Right renal pelvis (tissue), 4 donors: Measurements from ENCODE around the gene NEK6. TPM values are rescaled to one million over a fixed set of nuclear protein-coding genes. Genes with fewer than 3 reads are reported as not detected.

ENCODE experiments used
- DNase-seq, 4 donors: peaks; one replicate each; pipeline ENCODE4 v3.0.0-alpha.2; 2013; ENCODE audit warnings: low read depth in 4 of 4, low spot score in 3 of 4, missing footprints in 1 of 4
- polyA plus RNA-seq, 4 donors: library from polyadenylated mRNA; unstranded; fragments of 120-200 nt; gene quantifications; one replicate each; pipeline ENCODE4 v1.2.1, GENCODE V29; 2013; ENCODE audit not compliant: insufficient read length in 4 of 4

NEK6 gene
- polyA plus RNA-seq, 4 donors, result 26.7 to 35.1 (median 29.6) TPM

DNA sequence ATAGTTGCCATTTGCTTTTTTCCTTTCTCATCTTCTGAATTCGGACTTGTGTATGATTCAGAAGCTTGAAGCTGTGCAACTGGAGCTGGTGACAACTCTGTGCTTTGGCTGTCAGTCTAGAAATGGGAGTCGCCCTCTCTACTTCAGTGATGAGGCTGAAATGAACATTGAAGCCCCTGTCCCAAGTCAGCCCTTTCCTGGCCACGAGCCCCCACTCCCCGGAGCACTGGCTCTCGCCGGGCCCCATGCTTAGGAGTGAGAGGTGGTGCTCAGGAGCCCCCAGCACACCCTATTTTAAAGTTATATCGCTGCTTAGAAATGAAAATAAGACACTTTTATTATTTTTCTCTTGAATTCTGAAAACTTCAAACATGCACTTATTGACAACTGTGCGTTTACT, 91.5 kb downstream of the NEK6 start:
- DNase-seq, result no peak

DNA sequence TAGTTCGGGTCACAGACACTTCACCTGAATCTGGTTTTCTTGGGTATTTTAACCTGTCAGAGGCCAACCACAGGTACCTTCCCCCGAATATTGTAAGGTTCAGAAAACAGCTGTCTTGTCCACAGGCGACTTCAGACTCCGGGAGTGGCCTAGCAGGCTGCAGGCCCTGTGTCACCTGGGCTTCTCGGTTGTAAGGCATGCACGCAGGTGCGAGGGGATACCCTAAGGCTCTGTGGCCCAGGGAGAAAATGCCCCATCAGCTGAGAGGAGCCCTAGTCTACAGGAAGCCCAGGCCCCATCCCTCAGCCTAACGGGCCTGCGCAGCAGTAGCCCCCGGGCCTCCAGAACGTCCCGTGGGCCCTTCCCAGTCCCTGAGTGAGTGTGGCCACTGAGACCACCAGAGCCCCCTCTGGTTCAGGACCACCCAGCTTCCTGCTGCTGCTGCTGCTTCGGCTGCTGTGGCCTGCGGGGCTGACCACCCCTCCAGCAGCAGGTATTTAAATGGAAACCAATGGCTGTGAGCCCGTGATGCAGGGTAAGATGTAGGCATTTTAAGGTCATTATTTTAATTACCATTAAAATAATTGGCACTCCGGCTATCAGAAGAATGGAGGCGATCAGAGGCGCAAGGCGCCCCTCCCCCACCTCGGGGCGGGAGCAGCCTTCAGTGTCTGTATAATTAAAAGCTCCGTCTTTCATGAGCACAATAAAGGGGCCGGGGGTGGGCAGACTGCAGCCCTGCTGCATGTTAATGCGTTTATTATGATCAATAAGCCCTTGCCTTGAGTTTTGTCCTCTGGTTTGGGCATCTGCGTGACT, 92.1 kb downstream of the NEK6 start:
- DNase-seq, result no peak

DNA sequence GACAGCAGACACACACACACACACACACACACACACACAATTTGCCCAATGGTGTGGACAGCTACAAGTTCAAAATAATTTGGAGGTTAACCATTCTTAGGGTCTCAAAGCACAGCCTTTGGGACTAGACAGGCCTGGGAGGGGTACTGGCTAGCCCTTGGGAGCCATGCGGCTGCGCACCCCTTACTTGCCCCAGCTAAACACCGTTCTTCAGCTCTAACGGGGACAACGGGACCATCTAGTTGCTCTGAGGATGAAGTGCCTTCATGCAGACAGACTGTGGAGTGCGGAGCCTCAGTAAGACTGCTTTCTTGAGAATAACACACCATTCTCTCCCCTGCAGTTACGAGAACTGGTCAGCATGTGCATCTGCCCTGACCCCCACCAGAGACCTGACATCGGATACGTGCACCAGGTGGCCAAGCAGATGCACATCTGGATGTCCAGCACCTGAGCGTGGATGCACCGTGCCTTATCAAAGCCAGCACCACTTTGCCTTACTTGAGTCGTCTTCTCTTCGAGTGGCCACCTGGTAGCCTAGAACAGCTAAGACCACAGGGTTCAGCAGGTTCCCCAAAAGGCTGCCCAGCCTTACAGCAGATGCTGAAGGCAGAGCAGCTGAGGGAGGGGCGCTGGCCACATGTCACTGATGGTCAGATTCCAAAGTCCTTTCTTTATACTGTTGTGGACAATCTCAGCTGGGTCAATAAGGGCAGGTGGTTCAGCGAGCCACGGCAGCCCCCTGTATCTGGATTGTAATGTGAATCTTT, 92.9 kb downstream of the NEK6 start:
- no peak for DNase-seq

DNA sequence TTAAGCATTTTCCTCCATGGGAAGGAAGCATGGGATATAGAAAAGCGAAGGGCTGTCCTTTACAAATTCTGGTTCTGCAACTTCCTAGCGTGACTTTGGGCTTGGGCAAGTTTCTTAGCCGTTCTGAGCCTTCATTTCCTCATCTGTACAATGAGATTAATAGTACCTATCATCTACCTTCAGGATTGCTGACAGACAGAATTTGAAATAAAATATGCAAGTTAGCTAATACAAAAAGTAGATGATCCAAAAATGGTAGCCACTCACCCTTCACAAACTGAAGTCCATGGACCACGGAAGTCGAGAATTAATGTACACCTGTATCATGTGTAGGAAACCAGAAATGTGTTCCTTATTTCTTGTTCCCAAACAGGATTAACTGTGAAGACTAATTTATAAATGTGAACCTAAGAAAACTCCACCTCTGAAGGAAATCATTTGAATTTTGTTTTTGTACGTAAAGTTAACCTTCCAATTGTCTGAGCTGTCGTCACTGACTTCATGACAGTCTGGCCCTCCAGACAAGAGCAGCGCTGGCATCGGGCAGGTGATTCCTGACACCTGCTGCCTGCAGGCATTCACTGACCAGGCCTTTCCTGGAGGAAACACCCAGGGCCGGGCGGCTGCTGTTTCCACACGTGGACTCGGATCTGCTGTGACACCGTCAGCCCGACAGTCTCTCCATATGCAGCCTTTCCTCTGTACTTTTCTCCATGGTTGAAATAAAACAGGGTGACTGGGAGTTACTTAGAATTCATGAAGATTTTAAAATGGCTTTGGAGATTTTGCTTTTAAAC, 94.1 kb downstream of the NEK6 start:
- DNase-seq, result no peak

DNA sequence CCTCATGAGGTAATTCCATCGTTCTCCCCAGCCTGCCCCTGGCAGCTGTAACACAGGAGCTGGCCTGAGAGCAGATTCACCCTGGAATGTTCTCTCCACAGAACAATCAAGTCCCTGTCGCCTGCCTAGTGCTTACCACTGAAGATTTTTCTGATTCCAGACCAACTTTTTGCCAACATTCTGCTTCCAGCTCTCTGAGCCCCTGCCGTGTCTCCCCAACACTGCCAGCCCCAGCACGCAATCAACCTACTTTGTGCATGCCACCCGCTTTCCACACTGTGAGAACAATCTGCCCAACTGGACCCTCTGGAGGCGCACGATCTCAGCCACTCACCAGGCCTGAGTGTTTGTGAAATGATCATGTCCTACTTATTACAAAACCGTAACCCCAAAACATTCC, 94.9 kb downstream of the NEK6 start:
- DNase-seq, result no peak

DNA sequence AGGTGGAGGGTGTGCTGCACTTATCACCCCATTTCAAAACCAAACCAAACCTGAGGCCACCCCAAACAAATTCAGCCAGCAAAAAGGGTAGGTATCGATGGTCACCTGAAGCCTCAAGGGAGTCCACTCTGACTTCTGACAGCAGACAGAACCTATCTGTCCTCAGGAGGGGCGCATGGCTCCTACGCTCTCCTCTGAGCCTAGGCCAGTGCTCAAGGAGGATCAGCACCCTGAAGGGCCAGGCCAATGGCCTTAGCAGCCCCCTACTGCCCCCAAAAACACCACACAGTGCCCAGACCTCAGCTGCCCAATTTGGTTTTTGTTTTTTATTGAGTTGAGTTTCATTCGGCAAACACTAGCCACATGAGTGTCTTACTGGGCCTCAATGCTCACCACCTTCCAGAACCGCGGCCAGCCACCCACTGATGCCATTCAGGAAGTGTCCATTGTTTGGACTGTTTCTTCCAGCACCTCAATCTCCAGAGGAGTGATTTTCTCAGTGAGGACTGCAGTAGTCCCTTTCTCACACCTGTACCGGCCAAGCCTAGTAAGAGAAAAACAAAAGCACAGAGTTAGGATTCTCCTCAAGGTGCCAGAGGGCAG, 95.5 kb downstream of the NEK6 start:
- DNase-seq, result no peak

DNA sequence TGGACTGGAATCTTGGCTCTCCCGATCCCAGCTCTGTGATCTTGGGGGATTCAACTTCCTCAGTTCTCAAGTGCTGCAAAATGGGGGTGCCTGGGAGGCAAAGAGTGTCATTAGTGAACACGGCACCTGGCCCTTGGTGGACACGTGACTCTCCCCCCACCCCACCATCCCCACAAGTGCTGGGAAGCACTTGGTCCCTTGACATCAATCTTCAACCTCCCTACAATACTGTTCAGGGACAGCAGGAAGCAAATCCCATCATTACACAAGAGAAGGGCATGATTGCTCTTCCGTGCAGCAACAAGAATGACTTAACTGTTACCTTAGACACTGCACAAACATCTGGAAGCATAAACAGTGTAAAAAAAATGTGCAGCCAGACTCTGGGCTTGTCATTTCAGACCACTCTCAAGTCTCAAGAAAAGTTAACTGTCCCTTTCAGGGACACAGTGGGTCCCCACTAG, 96.1 kb downstream of the NEK6 start:
- DNase-seq, result peak in 3 of 4 donors; percentile 18 to 28 (median 23)

DNA sequence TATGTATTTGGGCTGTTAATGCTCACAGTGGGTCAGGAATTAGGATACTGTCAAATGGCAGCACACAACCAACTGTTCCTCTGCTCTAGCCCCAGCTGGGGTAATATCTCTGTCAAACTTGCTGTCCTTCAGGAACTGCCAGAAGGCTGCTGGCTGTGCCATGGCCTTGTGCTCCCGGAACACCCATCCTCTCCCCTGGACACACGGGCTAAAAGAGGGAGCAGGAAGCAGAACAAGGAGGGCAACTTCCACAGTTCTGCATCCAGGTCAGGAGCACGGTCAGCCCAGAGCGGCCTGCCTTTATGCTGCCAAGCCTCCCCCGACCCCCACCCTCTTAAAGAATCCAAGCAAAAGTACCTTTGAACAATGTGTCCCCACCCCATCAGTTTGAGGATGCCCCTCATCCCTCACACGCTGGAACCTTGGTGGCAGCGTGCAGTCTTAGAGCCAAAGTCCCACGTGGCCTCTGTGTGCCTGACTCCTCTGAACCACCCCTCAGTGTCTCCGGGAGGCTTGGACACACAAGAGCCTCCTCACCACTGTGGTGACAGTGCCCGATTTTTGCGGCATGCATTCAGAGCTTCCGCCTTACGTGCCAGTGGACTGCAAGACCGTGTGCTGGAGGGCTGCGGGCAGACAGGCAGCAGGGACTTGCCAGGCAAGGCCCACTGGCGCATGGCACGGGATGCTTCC, 96.7 kb downstream of the NEK6 start:
- no peak for DNase-seq

DNA sequence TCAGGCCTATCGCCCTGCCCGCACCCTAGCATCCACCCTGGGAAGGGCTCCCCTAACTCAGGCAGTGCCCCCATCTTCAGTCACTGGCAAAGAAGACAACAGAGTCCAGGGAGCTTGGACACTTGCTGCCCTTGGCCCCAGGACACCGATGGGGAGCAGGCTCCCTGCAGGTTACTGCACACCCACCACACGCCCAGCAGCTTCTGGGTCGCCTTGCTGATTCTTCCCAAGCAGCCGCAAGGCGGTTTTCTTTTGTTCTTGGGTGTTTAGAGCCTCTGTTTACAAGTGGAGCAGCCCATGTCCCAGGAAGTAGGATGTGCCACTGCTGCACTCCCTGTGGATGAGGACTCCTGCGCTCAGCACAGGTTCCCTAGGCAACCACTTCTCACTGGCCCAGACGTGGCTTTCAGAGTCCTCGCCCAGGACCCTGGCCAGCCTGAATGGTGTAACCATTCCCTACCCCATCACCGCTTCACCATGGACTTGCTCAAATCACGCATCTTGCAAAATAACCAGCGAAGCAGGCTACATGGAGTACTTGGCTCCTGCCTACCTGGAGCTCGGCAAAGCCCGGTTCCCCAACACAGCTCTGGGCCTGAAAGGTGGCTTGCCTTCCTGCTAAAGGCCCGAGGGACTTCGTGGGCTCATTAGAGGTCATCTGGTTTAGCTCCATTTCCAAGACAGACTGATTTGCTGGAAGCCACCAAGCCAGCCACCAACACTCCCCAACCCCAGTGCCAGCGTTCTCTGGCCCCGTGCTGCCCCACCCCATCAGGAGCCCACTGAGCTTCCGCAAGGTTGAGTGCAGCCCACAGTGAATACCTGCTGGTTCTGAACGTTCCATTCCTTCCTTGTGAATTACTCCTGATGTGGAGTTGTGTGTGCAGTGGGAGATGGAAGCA, 97.5 kb downstream of the NEK6 start:
- DNase-seq, result no peak

DNA sequence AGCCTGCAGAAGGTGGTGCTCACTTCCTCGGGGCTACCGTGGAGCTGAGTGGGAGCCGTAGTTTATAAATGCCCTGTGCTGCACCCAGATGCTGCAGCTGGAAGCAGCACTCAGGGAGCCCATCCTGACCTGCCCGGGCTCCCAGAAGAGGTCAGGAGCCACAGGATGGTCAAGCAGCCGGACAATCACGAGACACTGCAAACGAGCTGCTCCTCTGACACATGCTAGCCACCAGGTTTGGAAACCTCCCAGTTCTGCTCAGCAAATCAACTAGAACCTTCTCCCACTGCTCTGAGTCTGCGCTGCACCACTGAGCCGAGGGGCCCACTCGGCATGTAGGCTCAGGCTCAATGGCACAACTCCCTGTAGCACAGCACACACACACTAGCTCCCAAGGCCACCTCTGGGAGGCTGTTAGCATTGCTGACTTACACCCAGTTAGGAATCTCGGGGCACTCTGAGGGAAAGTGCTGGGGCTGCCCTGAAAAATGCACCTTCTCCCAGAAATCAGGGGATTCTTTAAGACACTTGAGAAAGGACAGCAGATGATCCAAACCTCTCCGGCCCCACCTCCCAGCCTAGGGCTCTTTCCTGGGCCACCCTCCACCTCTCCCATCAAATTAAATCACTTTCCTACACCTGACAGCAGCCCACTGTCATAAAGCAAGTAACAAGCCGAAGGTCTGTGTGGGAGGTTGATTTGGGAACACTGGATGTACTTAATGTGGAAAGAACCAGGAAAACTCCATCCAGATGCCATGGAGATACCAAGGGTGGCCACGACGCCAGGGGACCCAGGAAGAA, 98.4 kb downstream of the NEK6 start:
- DNase-seq, result no peak

DNA sequence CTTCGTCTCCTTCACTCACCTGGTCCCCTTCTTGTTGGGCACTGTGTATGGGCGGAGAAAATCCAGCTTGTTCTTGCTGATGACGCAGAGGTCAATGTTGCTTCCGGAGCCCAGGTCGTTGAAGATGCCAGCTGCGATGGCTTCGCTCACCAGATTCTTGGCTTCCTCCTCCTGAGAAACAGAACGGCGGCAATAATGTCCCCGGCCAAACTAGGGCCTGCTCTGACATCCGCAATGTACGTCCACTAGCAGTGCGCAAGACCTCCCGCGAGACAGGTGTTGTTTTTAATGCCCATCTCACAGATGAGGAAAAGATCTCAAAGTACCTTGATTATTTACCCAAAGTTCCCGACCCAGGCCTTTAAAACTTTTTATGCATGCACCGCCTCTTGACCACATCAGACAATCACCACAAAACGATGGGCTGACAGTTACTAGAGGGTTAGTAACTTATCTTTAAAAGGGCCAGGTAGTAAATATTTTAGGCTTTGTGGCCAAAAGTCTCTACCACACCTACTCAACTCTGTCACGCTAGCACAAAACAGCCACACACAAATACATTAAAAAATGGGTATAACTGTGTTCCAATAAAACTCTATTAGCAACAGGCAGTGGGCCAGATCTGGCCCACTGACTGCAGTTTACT, 99.1 kb downstream of the NEK6 start:
- DNase-seq, result no peak

DNA sequence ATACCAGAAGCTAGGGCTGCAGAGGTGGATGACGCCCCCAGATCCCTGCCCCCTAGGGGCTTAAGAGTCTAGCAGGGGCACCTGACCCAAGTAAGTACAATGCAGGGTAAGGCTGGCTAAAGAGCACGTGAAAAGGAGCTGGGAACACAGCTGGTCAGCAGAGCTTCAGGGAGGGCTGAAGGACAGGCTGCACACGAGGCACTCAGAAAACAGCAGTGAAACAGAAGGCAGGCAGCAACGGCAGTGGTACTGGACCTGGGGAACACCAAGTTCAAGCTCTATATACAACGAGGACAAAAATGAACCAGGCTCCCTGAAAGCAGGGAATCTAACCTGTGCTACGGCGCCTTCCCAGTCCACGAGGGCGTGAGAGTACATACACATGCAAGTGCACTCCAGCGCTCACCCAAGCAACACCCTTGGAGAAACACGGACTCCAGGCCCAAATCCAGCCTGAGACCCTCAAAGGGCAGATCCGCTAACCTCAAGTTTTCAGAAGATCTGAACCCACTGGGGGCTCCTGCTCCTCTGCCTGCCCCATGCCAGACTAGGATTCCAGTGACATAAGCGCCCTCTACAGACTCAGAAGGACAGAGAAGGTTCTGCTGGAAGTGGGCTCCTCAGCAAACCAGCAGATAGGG, 100.1 kb downstream of the NEK6 start:
- no peak for DNase-seq

DNA sequence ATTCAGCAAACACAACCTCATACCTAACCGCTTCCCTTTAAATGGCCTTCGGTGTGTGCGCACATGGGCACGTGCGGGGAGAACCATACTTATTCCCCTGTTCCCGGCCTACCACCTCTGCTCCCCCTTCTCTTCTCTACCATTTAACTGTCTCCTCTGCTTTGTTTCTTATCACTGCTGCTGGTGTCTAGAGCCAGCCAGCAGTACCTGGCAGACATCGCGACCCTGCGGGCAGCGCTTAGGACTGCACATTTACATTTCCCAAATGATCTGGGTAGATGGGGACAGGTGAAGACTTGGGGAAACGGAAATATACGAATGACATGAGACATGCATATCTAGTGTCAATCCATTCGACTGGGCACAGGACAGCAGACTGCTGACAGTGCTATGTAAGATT, 100.9 kb downstream of the NEK6 start:
- DNase-seq, result no peak

DNA sequence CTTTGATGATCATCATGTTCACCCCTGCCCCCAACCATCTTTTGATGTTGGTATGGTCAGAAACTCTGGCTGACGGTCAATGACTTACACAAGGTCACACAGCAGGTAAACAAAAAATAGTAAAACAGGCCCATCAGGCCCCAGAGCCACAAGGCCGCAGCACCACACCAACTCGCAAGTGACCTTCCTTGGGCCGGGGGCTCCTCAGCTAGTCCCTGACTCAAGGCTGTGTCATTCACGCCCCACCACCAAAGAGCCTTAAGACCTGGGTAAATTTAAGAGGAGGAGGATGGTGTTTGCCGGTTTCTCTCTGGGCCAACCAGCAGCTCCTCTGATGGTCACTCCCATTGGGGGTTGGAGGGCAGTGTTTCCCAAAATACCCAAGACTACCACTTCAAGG, 101.7 kb downstream of the NEK6 start:
- DNase-seq, result no peak

DNA sequence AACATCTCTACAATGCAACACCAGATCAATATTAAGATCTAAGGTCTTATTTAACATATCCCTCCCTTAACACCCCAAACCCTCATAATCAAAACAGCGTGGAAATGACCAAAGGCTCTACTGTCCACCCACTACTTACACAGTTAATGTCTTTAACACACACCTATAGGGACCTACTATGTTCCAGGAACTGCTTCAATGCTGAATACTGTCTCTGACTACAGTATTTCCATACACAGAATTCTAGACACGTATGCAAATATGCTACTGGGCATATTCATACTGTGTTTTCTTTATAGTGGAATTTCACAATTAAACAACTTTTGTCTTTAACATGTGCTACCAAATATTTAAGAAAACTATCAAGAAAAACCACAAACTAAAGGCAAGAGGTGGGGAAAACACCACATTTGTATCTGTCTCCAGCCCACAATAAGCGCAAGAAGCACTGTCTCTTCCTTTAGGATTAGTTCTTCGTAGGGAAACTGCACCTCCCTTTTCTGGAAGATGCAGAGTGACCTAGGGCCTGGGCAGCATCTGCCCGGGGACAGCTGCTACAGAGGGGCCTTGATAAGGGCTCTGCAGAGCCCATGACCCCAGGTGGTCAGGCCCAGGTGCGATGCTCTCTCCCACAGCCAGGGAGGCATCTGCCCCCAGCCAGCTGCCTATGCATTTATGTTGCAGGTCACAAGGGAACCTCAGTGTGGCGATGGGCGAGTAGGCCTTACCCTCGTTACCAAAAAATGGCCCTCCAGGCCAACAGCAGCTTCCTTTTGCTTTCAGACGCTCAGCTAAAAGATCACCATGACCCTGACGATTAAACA, 102.3 kb downstream of the NEK6 start:
- DNase-seq, result no peak

DNA sequence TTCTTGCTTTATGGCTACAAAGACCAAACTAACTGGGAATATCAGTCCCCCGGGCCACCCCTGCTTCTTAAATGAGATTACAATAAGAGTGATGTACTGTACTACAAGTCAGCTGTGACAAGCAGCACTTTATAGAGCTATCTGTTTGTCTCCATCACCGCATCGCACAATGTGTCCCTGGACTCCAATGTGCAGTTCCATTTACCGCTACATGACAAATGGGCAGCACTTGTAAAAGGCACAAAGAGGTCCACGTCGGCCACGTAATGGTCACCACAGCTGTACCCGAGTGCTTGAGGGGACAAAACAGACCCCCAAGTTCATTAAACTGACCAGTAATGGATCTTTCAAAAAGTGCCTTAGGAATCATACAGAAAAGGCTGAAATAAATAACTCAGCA, 103.4 kb downstream of the NEK6 start:
- no peak for DNase-seq
